ENCODE measurements around the gene BCAT1.

BCAT1 gene

GRCh38 chr12:24950231-24950834 lies 1.4 kb upstream of the BCAT1 start:
- no peak overlapping the region for H3K4me3 ChIP-seq (ENCODE audit: low read depth, low read length)
- no peak for TF ChIP-seq CTCF (IDR thresholded peaks at IDR 0.05; ENCODE audit: borderline replicate concordance, insufficient read depth, low read depth, low read length)

DNA sequence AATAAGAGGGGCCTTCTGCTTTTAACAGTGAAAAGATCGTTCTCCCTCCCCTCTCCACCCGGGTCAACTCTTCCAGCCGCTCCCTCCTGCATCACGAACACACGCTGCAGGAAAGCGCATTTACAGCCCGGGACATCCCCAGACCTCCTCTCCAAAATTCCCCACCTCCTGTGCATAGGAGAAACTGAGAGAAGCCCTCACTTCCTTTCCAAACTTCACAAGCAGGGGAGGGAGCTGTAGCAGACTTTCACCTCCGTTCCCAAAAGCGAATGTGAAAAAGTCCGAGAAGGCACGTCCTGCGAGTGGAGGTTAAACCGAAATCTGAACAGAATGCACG lies 513 bp downstream of the BCAT1 start:
- peak overlapping the region; percentile 73 for H3K4me3 ChIP-seq (ENCODE audit: low read depth, low read length)
- TF ChIP-seq CTCF (IDR thresholded peaks at IDR 0.05; ENCODE audit: borderline replicate concordance, insufficient read depth, low read depth, low read length): no peak

- H3K4me3 ChIP-seq (ENCODE audit: low read depth, low read length): peak overlapping the region; percentile 73
- TF ChIP-seq CTCF (IDR thresholded peaks at IDR 0.05; ENCODE audit: borderline replicate concordance, insufficient read depth, low read depth, low read length): no peak
These were observed 1.1 kb downstream of the BCAT1 start for GRCh38 chr12:24947541-24948419.

- no peak for TF ChIP-seq CTCF (IDR thresholded peaks at IDR 0.05; ENCODE audit: borderline replicate concordance, insufficient read depth, low read depth, low read length)
- no peak overlapping the region for H3K4me3 ChIP-seq (ENCODE audit: low read depth, low read length)
These were observed 3.1 kb downstream of the BCAT1 start for GRCh38 chr12:24945845-24946244.

- TF ChIP-seq CTCF (IDR thresholded peaks at IDR 0.05; ENCODE audit: borderline replicate concordance, insufficient read depth, low read depth, low read length): no peak
These were observed 3.9 kb downstream of the BCAT1 start for GRCh38 chr12:24945039-24945438.

DNA sequence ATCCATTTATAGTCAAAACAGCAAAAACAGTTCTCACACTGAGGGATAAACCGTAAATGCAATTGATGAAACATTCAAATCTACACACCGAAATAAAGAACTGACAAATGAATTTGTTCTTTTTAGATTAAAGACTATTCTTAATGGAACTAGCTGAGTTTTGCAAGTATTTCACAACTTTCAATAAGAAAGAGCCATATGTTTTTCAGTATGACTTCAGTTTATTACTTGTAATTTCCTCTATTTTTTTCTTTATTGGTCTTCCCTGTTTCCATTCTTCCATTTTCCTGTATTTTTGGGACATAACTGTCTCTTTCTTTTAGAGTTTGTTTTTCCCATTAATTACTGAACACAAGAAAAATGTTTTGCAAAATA lies 4.3 kb downstream of the BCAT1 start:
- H3K4me3 ChIP-seq (ENCODE audit: low read depth, low read length): no peak overlapping the region
- TF ChIP-seq CTCF (IDR thresholded peaks at IDR 0.05; ENCODE audit: borderline replicate concordance, insufficient read depth, low read depth, low read length): no peak

More at GRCh38 chr12:24945039-24945438, 3.9 kb downstream of the BCAT1 start:
- H3K4me3 ChIP-seq (ENCODE audit: low read depth, low read length): no peak overlapping the region

All from GM12875 (cell line).